ENCODE data around the gene TTC39C. TPM values are rescaled to one million over a fixed set of nuclear protein-coding genes. Genes with fewer than 3 reads are reported as not detected.

Gene TTC39C
- total and polyA plus RNA-seq, 2 of the 8 experiments (the other 6 are each of a cell fraction or from before 2014, with no cell fraction given), result 8.1 to 79.1 TPM

- Histone ChIP-seq H2BK120ac (replicated peaks; ENCODE audit: low read depth, low read length) (no peak overlapping the region), H3K23me2 (ENCODE audit: low read depth, low read length) (no peaks in the 10 kb centered on the region), H3K4me1 (replicated peaks in 1 of 4; ENCODE audit: control insufficient read depth in 3 of 4, insufficient read depth in 4 of 4, low read length in 3 of 4) (peaks cover 0 to 4% (median 2%) of the 10 kb centered on the region in 4 experiments; a peak in 2 of 7 replicates), H4K8ac (ENCODE audit: extremely low read depth, insufficient read depth, low read length) (no peak overlapping the region), H2BK20ac (ENCODE audit: low read length) (no peak overlapping the region), H3K9ac (replicated peaks in 1 of 4; ENCODE audit: extremely low read depth in 1 of 4, low read depth in 3 of 4, low read length in 3 of 4) (no peak overlapping the region), H3K27me3 (replicated peaks in 1 of 4; ENCODE audit: control insufficient read depth in 3 of 4, extremely low read depth in 1 of 4, insufficient read depth in 3 of 4, low read length in 3 of 4) (no peaks in the 10 kb centered on the region), H4K20me1 (replicated peaks in 1 of 2; ENCODE audit: control insufficient read depth in 1 of 2, insufficient read depth in 2 of 2, low read length in 2 of 2) (peaks cover 0 to 2% of the 10 kb centered on the region in 2 experiments), H2BK15ac (ENCODE audit: low read length) (no peak overlapping the region), H3K79me2 (ENCODE audit: control insufficient read depth in 1 of 2, insufficient read depth in 2 of 2, low read length in 2 of 2) (no peaks in the 10 kb centered on the region), H3K79me1 (ENCODE audit: low read depth, low read length) (no peaks in the 10 kb centered on the region), H3K4ac (replicated peaks; ENCODE audit: insufficient read length, low read depth, low read length) (no peak overlapping the region), H3K4me3 (ENCODE audit: extremely low read depth in 1 of 4, insufficient read depth in 2 of 4, low read depth in 3 of 4, low read length in 4 of 4) (no peak overlapping the region), H3K27ac (ENCODE audit: low read depth, low read length) (no peak overlapping the region), H3K56ac (replicated peaks; ENCODE audit: insufficient read length, low read depth, low read length) (no peak overlapping the region), H3K4me2 (ENCODE audit: insufficient read depth in 1 of 2, low read depth in 2 of 2, low read length in 2 of 2) (no peak overlapping the region), H3K36me3 (ENCODE audit: control insufficient read depth in 2 of 4, insufficient read depth in 4 of 4, low read length in 3 of 4) (peaks cover 0 to 4% (median 0%) of the 10 kb centered on the region in 4 experiments; a peak in 2 of 8 replicates), H2AFZ (ENCODE audit: low read length) (no peak overlapping the region), H3K14ac (ENCODE audit: insufficient read length) (no peak overlapping the region), H2BK12ac (ENCODE audit: low read depth, low read length) (no peak overlapping the region), H4K5ac (ENCODE audit: insufficient read length, low read depth, low read length) (no peak overlapping the region), H3K18ac (ENCODE audit: extremely low read depth, low read length) (no peak overlapping the region), H2BK5ac (ENCODE audit: low read depth, low read length) (no peak overlapping the region), H3K9me3 (ENCODE audit: insufficient read depth in 2 of 2, low read depth in 1 of 2, low read length in 1 of 2) (no peaks in the 10 kb centered on the region), H3K23ac (ENCODE audit: insufficient read length) (no peak overlapping the region), H2AK5ac (ENCODE audit: low read depth, low read length) (no peak overlapping the region), H4K91ac (replicated peaks; ENCODE audit: insufficient read length, low read length) (no peak overlapping the region)
- ChIA-PET POLR2A (ENCODE audit: partially characterized antibody) (interaction anchor here (4.1 kb wide), 1 partner anchor 24 kb away, joined by 19 read pairs; the partner anchor contains the start of gene CABYR), CTCF (ENCODE audit: partially characterized antibody) (interaction anchor here (3.6 kb wide), 1 partner anchor 196 kb away, joined by 11 read pairs; no protein-coding TSS in a partner anchor)
- 91% methylated on average over 4 of the region's 4 CpGs; no CpG with 5 or more reads in 1 of the 2 experiments for WGBS, 2 experiments (ENCODE audit: extremely low coverage in 1 of 2, insufficient coverage in 1 of 2, insufficient read length in 1 of 2, insufficient replicate concordance in 2 of 2, low coverage in 1 of 2, low lambda C conversion rate in 2 of 2, missing lambda C conversion rate in 1 of 2)
- DNase-seq (ENCODE audit: low read depth in 1 of 2, low spot score in 2 of 2), result no peak
- FAIRE-seq, result no peak
- TF ChIP-seq SIRT6 (IDR thresholded peaks at IDR 0.05; ENCODE audit: low read length) (no peak), YY1 (IDR thresholded peaks at IDR 0.05; ENCODE audit: low read depth, low read length) (no peak), JUN (IDR thresholded peaks at IDR 0.05; ENCODE audit: low read depth, low read length) (no peak), SIX5 (IDR thresholded peaks at IDR 0.05; ENCODE audit: low read depth, low read length) (no peak), GABPA (IDR thresholded peaks at IDR 0.05; ENCODE audit: borderline replicate concordance, insufficient read depth, low read length) (no peak), CHD2 (IDR thresholded peaks at IDR 0.05; ENCODE audit: low read length) (no peak), FOSL1 (IDR thresholded peaks at IDR 0.05; ENCODE audit: insufficient read depth, low read depth, low read length) (no peak), MAX (IDR thresholded peaks at IDR 0.05) (no peak), CEBPB (IDR thresholded peaks at IDR 0.05; ENCODE audit: low read depth, low read length) (no peak), SIN3A (conservative IDR thresholded peaks at IDR 0.05 in 1 of 2, IDR thresholded peaks at IDR 0.05 in 1 of 2; ENCODE audit: low read depth in 1 of 2, low read length in 2 of 2) (no peak), SP2 (IDR thresholded peaks at IDR 0.05; ENCODE audit: low read length) (no peak), RFX5 (IDR thresholded peaks at IDR 0.05; ENCODE audit: borderline replicate concordance, low read depth, low read length) (no peak), TEAD4 (IDR thresholded peaks at IDR 0.05; ENCODE audit: low read depth, low read length) (no peak), KDM1A (IDR thresholded peaks at IDR 0.05; ENCODE audit: borderline replicate concordance, low read length) (no peak)
Measured at GRCh38 chr18:24114924-24115549, 100.5 kb downstream of the TTC39C start.

Data from H1 (cell line).